GM21528 (cell line): ENCODE data around the gene MMD.
"Not testable (repeated sequence)": the region's sequence is repeated elsewhere in the genome, so short reads cannot be mapped to it uniquely, and the experiment has no call there.

Experiments
- ATAC-seq: cut with Tn5 transposase; IDR thresholded peaks from one replicate; pipeline ENCODE4 v1.9.1; 2021; ENCODE audit warnings: mild to moderate bottlenecking, moderate library complexity; ENCODE audit not compliant: unreplicated experiment, low FRiP score

MMD gene

GRCh38 chr17:55424893-55425540 lies 3.4 kb upstream of the MMD start:
- ATAC-seq: no peak

- no peak for ATAC-seq
Observed at GRCh38 chr17:55423535-55423934, 1.9 kb upstream of the MMD start.

- ATAC-seq: not testable (repeated sequence)
Observed at GRCh38 chr17:55422828-55423164, 1.2 kb upstream of the MMD start.

GRCh38 chr17:55420776-55421178 lies 858 bp downstream of the MMD start:
- no peak for ATAC-seq

GRCh38 chr17:55420067-55420775 lies 1.4 kb downstream of the MMD start:
- peak; percentile 33 for ATAC-seq

- ATAC-seq: no peak
Observed at GRCh38 chr17:55418369-55419268, 3.0 kb downstream of the MMD start.

GRCh38 chr17:55417411-55418268 lies 4.0 kb downstream of the MMD start:
- no peak for ATAC-seq

- ATAC-seq: no peak
Observed at GRCh38 chr17:55416470-55417052, 5.1 kb downstream of the MMD start.

- no peak for ATAC-seq
Observed at GRCh38 chr17:55416000-55416399, 5.6 kb downstream of the MMD start.

GRCh38 chr17:55414983-55415382 lies 6.7 kb downstream of the MMD start:
- ATAC-seq: no peak

- no peak for ATAC-seq
Observed at GRCh38 chr17:55413825-55414489, 7.7 kb downstream of the MMD start.

GRCh38 chr17:55411463-55411855 lies 10.2 kb downstream of the MMD start:
- no peak for ATAC-seq

GRCh38 chr17:55410722-55411462 lies 10.7 kb downstream of the MMD start:
- ATAC-seq: no peak

- no peak for ATAC-seq
Observed at GRCh38 chr17:55409030-55409800, 12.4 kb downstream of the MMD start.

- ATAC-seq: no peak
Observed at GRCh38 chr17:55407641-55408566, 13.7 kb downstream of the MMD start.

- ATAC-seq: no peak
Observed at GRCh38 chr17:55405600-55405999, 16.0 kb downstream of the MMD start.

- ATAC-seq: not testable (repeated sequence)
Observed at GRCh38 chr17:55404197-55404596, 17.4 kb downstream of the MMD start.
